HG02571 (cell line): Measurements from ENCODE around the gene MEGF10.
A peak's percentile ranks its signal among the peaks of the same experiment; 100 is the strongest.

Experiments
- ATAC-seq: cut with Tn5 transposase; IDR thresholded peaks from one replicate; pipeline ENCODE4 v1.9.1; 2021; ENCODE audit warnings: mild to moderate bottlenecking, moderate library complexity; ENCODE audit not compliant: unreplicated experiment

The MEGF10 gene

GRCh38 chr5:127431977-127432585 lies 141.5 kb downstream of the MEGF10 start:
- no peak for ATAC-seq

DNA sequence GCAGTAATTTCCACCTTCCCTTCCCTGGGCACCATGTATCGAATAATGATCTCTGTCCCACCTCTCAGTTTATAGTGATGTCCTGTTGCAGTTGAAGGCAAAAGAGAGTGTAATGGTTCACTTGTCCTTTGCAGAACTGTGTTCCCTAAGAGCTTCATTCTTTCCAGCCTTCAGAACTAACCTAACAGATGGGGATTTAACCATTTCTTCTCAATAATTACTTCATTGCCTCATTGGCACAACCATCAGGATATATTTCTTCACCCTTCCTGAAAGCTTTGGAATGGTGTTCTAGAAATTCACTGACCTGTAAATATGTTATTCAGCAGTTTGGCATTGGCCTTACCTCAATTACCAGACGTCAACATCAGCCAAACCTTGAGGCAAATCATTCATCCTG lies 142.9 kb downstream of the MEGF10 start:
- no peak for ATAC-seq

DNA sequence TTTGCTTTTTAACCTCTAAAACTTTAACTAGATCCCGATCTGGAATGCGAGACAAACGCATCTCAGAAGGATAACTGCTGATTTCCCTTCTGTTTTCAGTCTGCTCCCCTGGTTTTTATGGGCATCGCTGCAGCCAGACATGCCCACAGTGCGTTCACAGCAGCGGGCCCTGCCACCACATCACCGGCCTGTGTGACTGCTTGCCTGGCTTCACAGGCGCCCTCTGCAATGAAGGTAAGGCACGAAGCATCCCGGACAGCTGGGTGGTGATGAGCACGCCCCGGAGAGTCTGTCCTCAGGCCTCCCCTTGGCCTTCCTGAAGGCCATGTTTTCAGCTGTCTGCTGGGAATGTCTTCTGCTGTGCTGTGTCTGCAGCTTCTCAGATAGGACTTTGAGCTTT lies 144.0 kb downstream of the MEGF10 start:
- ATAC-seq = no peak

- ATAC-seq = no peak
Measured at GRCh38 chr5:127435821-127436220, 145.2 kb downstream of the MEGF10 start.

GRCh38 chr5:127439644-127440043 lies 149.0 kb downstream of the MEGF10 start:
- no peak for ATAC-seq

DNA sequence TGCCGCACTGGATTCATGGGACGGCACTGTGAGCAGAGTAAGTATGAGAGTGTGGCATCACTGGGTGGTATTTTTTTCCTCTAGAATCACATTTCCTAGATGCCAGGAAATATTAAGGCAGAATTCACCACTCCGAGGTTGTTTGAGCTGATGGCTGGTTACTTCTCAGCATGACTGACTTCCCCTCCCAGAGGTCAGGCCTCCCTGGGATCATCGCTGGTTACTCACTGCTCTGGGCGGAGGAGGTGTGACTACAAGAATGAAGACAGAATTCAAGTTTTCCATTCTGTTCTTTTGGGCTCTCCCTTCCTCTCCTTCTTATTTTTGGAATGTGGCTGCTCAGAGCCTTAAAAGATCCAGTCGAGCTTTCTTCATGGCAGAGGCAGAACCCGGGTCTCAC lies 150.2 kb downstream of the MEGF10 start:
- no peak for ATAC-seq

GRCh38 chr5:127441799-127442484 lies 151.3 kb downstream of the MEGF10 start:
- no peak for ATAC-seq

DNA sequence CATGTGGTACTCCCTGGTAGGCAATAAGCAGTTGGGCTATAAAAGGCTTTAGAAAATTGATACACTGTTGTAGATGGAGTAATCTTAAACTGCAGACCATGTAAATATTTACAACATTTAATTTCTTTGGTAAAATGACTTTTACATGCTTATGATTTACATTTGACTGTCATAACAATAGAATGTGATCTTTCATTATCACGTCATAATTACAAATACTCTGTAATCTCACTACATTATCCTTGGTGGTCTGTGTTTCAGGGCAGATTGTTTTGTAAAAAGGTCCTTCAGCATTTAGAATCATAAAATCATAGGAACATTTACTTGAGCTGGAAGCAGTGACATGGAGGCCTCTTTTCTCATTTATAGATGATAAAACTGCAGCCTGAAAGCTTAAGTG lies 153.6 kb downstream of the MEGF10 start:
- no peak for ATAC-seq

DNA sequence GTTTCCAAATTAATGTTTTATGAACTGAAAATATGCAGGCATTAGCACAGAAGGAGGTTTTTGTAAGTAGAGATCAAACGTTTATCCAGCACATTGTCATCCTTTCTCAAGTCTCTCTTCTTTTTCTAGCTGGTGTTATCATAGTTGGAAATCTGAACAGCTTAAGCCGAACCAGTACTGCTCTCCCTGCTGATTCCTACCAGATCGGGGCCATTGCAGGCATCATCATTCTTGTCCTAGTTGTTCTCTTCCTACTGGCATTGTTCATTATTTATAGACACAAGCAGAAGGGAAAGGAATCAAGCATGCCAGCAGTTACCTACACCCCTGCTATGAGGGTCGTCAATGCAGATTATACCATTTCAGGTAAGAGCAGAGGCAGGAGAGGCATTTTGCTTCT lies 154.7 kb downstream of the MEGF10 start:
- no peak for ATAC-seq

GRCh38 chr5:127446626-127447025 lies 156.0 kb downstream of the MEGF10 start:
- no peak for ATAC-seq

DNA sequence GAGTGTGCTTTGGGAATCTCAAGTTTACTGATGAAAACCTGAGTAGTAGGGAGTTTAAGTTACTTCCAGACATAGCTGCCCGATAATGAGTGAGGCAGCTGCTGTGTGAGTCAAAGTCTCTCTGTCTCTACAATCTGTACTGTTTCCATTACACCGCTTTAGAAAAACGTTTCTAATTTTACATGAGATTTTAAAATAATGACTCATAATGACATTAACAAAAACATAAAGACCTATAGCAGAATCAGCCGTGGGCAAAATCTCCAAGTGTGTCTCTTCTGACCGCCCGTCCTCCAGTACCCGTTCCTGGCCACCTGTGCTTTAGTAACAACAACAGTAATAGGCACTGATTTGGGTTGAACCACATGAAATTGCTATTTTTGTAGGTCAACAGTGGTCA lies 157.2 kb downstream of the MEGF10 start:
- no peak for ATAC-seq

GRCh38 chr5:127450046-127450445 lies 159.4 kb downstream of the MEGF10 start:
- no peak for ATAC-seq

- no peak for ATAC-seq
Measured at GRCh38 chr5:127451096-127451495, 160.5 kb downstream of the MEGF10 start.

- no peak for ATAC-seq
Measured at GRCh38 chr5:127452626-127453025, 162.0 kb downstream of the MEGF10 start.

DNA sequence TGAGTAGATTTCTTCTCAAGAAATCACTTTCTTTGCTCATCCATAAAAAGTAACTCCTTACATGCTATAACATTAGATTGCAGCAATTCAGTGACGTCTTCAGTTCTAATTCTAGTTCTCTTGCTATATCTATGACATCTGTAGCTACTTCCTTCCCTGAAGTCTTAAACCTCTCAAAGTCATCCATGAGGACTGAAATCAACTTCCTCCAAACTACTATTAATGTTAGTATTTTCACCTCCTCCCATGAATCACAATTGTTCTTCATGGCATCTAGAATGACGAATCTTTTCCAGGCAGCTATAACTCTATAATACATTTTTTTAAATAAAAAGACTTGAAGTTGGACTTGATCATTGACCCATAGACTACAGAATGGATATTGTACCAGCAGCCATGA lies 180.6 kb downstream of the MEGF10 start:
- ATAC-seq = no peak

DNA sequence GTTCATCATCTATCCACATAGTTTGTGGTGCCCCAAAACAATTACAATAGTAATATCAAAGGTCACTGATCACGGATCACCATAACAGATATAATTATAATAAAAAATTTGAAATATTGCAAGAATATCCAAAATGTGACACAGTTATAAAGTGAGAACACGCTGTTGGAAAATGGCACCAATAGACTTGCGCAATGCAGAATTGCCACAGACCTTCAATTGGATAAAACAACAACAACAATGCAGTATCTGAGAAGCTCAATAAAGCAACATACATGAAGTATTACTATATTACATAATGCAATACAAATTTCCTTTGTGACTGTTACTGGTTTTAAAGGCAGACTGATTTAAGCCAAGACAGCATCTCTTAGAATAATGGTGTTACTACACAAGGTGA lies 182.1 kb downstream of the MEGF10 start:
- no peak for ATAC-seq

GRCh38 chr5:127486471-127486870 lies 195.9 kb downstream of the MEGF10 start:
- no peak for ATAC-seq

DNA sequence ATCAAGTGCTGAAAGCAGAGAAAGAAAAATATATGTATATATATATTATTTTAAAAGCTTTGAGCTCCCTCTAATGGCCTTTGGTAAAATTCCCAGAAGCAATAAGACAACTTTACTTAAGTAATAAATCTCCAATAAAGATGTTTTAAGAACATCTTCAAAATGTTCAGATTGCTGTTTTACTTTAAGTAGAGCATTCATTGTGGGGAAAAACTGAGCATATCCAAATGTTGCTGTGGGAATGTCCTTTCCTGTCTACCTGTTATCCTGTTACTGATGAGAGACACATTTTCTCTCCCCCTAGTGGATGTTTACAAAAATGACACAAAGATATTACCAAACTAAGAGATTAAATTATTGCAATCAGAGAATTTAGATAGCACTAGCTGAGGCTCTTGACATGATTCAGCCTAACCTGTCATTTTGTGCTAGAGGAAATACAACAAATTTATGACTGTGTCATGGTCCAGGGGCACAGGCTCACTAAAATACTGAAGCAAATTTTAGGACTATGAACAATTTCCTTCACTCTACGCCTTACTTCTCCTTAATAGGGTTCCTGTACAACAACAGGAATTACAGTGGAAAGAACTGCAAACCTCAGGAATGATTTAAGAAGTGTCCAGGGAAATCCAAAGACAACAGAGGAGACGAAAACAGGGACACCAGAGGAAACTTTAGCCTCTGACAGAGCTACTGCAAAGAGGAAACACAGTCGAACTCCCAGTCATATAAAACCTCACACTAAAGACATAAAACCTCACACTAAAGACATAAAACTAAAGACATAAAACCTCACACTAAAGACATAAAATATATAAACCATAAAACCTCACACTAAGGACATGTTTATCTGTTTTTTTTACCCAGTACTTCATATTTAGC lies 202.5 kb downstream of the MEGF10 start:
- peak; percentile 69 for ATAC-seq

GRCh38 chr5:127498548-127498947 lies 208.0 kb downstream of the MEGF10 start:
- no peak for ATAC-seq

GRCh38 chr5:127505905-127506304 lies 215.3 kb downstream of the MEGF10 start:
- ATAC-seq = no peak

GRCh38 chr5:127506616-127507015 lies 216.0 kb downstream of the MEGF10 start:
- ATAC-seq = no peak
